ENCODE results near the gene WASF2. TPM values are rescaled to one million over a fixed set of nuclear protein-coding genes. Genes with fewer than 3 reads are reported as not detected.
A peak's percentile ranks its signal among the peaks of the same experiment; 100 is the strongest.

WASF2 gene
- total and polyA plus RNA-seq, 2 of the 13 experiments (the other 11 are each of a cell fraction or from before 2014, with no cell fraction given), result 10.4 to 27.7 TPM

- TF ChIP-seq ZFYVE20 (CRISPR knock-in tag; IDR thresholded peaks at IDR 0.05; ENCODE audit: borderline replicate concordance, low read depth) (no peak), ZFP36 (IDR thresholded peaks at IDR 0.05; ENCODE audit: borderline replicate concordance, low read depth, low read length, partially characterized antibody) (no peak), HOXA9 (CRISPR knock-in tag; IDR thresholded peaks at IDR 0.05; ENCODE audit: borderline replicate concordance) (no peak), SP5 (CRISPR knock-in tag; IDR thresholded peaks at IDR 0.05; ENCODE audit: borderline replicate concordance, low read depth) (peak; percentile 61; the same call in 1 of the 2 replicates), ZNF253 (CRISPR knock-in tag; IDR thresholded peaks at IDR 0.05; ENCODE audit: borderline replicate concordance) (no peak), MBD4 (IDR thresholded peaks at IDR 0.05; ENCODE audit: borderline replicate concordance, low read length) (no peak), XRCC5 (optimal IDR thresholded peaks at IDR 0.05; ENCODE audit: low read length) (peak; percentile 76), ZNF598 (CRISPR knock-in tag; IDR thresholded peaks at IDR 0.05; ENCODE audit: borderline replicate concordance) (no peak), ZNF251 (CRISPR knock-in tag; IDR thresholded peaks at IDR 0.05) (no peak), ZFP41 (CRISPR knock-in tag; IDR thresholded peaks at IDR 0.05; ENCODE audit: borderline replicate concordance) (no peak), NKX3-1 (CRISPR knock-in tag; IDR thresholded peaks at IDR 0.05) (no peak), SSRP1 (CRISPR knock-in tag; IDR thresholded peaks at IDR 0.05) (no peak), ZNF383 (CRISPR knock-in tag; IDR thresholded peaks at IDR 0.05; ENCODE audit: borderline replicate concordance) (no peak), ZNF235 (CRISPR knock-in tag; IDR thresholded peaks at IDR 0.05; ENCODE audit: borderline replicate concordance) (no peak), ZFP36L1 (CRISPR knock-in tag; IDR thresholded peaks at IDR 0.05) (no peak), AGO2 (optimal IDR thresholded peaks at IDR 0.05; ENCODE audit: low read depth, low read length) (no peak), MEIS2 (CRISPR knock-in tag; IDR thresholded peaks at IDR 0.05) (peak; percentile 54; the same call in 1 of the 2 replicates), HNRNPK (IDR thresholded peaks at IDR 0.05; ENCODE audit: low read depth, low read length, poor library complexity, severe bottlenecking) (no peak), KDM6A (CRISPR knock-in tag; IDR thresholded peaks at IDR 0.05; ENCODE audit: low read depth) (no peak), ZSCAN20 (CRISPR knock-in tag; IDR thresholded peaks at IDR 0.05; ENCODE audit: borderline replicate concordance) (no peak), KLF12 (CRISPR knock-in tag; IDR thresholded peaks at IDR 0.05; ENCODE audit: borderline replicate concordance) (no peak), REL (CRISPR knock-in tag; conservative IDR thresholded peaks at IDR 0.05) (no peak)
- TF ChIP-seq, protein P1, sequence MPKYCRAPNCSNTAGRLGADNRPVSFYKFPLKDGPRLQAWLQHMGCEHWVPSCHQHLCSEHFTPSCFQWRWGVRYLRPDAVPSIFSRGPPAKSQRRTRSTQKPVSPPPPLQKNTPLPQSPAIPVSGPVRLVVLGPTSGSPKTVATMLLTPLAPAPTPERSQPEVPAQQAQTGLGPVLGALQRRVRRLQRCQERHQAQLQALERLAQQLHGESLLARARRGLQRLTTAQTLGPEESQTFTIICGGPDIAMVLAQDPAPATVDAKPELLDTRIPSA (CRISPR knock-in tag; IDR thresholded peaks at IDR 0.05; ENCODE audit: borderline replicate concordance), result no peak
- TF ChIP-seq, protein P2, sequence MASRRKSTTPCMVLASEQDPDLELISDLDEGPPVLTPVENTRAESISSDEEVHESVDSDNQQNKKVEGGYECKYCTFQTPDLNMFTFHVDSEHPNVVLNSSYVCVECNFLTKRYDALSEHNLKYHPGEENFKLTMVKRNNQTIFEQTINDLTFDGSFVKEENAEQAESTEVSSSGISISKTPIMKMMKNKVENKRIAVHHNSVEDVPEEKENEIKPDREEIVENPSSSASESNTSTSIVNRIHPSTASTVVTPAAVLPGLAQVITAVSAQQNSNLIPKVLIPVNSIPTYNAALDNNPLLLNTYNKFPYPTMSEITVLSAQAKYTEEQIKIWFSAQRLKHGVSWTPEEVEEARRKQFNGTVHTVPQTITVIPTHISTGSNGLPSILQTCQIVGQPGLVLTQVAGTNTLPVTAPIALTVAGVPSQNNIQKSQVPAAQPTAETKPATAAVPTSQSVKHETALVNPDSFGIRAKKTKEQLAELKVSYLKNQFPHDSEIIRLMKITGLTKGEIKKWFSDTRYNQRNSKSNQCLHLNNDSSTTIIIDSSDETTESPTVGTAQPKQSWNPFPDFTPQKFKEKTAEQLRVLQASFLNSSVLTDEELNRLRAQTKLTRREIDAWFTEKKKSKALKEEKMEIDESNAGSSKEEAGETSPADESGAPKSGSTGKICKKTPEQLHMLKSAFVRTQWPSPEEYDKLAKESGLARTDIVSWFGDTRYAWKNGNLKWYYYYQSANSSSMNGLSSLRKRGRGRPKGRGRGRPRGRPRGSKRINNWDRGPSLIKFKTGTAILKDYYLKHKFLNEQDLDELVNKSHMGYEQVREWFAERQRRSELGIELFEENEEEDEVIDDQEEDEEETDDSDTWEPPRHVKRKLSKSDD (CRISPR knock-in tag; IDR thresholded peaks at IDR 0.05; ENCODE audit: low read depth), result no peak
- TF ChIP-seq, protein P3, sequence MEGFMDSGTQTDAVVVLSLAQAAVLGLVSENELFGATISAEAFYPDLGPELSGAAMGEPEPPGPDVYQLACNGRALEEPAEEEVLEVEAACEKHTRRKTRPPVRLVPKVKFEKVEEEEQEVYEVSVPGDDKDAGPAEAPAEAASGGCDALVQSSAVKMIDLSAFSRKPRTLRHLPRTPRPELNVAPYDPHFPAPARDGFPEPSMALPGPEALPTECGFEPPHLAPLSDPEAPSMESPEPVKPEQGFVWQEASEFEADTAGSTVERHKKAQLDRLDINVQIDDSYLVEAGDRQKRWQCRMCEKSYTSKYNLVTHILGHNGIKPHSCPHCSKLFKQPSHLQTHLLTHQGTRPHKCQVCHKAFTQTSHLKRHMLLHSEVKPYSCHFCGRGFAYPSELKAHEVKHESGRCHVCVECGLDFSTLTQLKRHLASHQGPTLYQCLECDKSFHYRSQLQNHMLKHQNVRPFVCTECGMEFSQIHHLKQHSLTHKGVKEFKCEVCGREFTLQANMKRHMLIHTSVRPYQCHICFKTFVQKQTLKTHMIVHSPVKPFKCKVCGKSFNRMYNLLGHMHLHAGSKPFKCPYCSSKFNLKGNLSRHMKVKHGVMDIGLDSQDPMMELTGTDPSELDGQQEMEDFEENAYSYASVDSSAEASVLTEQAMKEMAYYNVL (CRISPR knock-in tag; IDR thresholded peaks at IDR 0.05; ENCODE audit: borderline replicate concordance), result no peak
Observed at GRCh38 chr1:27357281-27358037, 132.5 kb downstream of the WASF2 start (continued).
